Right lobe of liver (tissue), 6 donors: Measurements from ENCODE around the gene HOXA1. TPM values are rescaled to one million over a fixed set of nuclear protein-coding genes. Genes with fewer than 3 reads are reported as not detected.

Source experiments
- ATAC-seq, 4 donors: fragments of 200-7000 bp; cut with Tn5 transposase; one replicate each; pipeline ENCODE4 v1.9.1; 2020; ENCODE audit warnings: mild to moderate bottlenecking in 4 of 4, moderate library complexity in 4 of 4
- DNase-seq, 3 donors: peaks; one replicate each; pipeline ENCODE4 v3.0.0-alpha.2; 2020
- H3K27ac ChIP-seq, 3 donors: fragments of 200-600 bp; one replicate each; pipeline ENCODE4 v1.8.0; 2022
- H3K27me3 ChIP-seq, 2 donors: fragments of 200-600 bp; one replicate each; pipeline ENCODE4 v1.8.0; 2022
- H3K36me3 ChIP-seq, 4 donors: fragments of 200-600 bp; sonication (generic) in 1 of 4; one replicate each; pipeline versions ENCODE4 v1.5.1 to v1.8.0; 2017 to 2022; ENCODE audit warnings: control low read depth in 1 of 4
- H3K4me1 ChIP-seq, 4 donors: fragments of 200-600 bp; sonication (generic) in 1 of 4; one replicate each; pipeline versions ENCODE4 v1.5.1 to v1.8.0; 2017 to 2022; ENCODE audit warnings: control low read depth in 1 of 4
- H3K4me3 ChIP-seq, 3 donors: fragments of 200-600 bp; one replicate each; pipeline ENCODE4 v1.8.0; 2022
- H3K9me3 ChIP-seq, 4 donors: fragments of 200-600 bp; sonication (generic) in 1 of 4; one replicate each; pipeline versions ENCODE4 v1.5.1 to v1.8.0; 2017 to 2022; ENCODE audit warnings: control low read depth in 1 of 4
- CTCF ChIP-seq, 4 donors: fragments of 200-600 bp in 3 of 4; fragments of 450-650 bp in 1 of 4; IDR thresholded peaks; one replicate each; pipeline versions ENCODE4 v1.5.1 to v1.8.0; 2016 to 2022; ENCODE audit warnings: antibody characterized with exemption in 4 of 4, mild to moderate bottlenecking in 2 of 4
- POLR2A ChIP-seq: fragments of 450-650 bp; IDR thresholded peaks from one replicate; pipeline ENCODE4 v1.6.1; 2017; ENCODE audit warnings: antibody characterized with exemption, mild to moderate bottlenecking
- WGBS: methylation state at CpG from one replicate; pipeline ENCODE4 v1.1.6; 2018; ENCODE audit warnings: low coverage, low lambda C conversion rate; ENCODE audit not compliant: insufficient coverage; ENCODE audit errors: missing lambda C conversion rate; 5-methylcytosine and 5-hydroxymethylcytosine counted together
- intact Hi-C, 2 donors: fragments of 100-400 bp; cut with DNase I; formaldehyde crosslinking; loops; one replicate each; pipeline versions ENCODE4 v1.11.2 to v1.14.1; 2022
- total RNA-seq, 6 experiments: library from RNA; depleted of rRNA in 2 of 6; stranded (reverse); fragments of >200 nt in 2 of 6; fragmentation: NEBNext Ultra II Directional in 3 of 6; extraction: Animal tissue kit (Norgen Biotek cat#: 25700) in 3 of 6; gene quantifications; one replicate each; pipeline versions ENCODE4 v1.1.0 to v1.2.4, GENCODE V29; 2016 to 2023
- donor health status: DM: no; HTN: yes; CAD: no.
- donor health status: DM: no; HTN: no; CAD: no.
- donor health status: DM: no; HTN: no; CAD: no.
- donor health status: DM: no; HTN: yes; CAD: no.
- donor health status: DM: no; HTN: yes; CAD: no.

Gene HOXA1
- total RNA-seq, 6 experiments from 2014 or later = 0.09 to 0.31 (median 0.17) TPM; not detected in 1

- H3K9me3 ChIP-seq = no peaks in the 10 kb centered on the region
- H3K4me1 ChIP-seq = no peaks in the 10 kb centered on the region
- intact Hi-C loops = no loop called here
- DNase-seq (no peak), ATAC-seq (no peak)
- H3K4me3 ChIP-seq = no peak overlapping the region
- TF ChIP-seq POLR2A (no peak), CTCF (IDR thresholded peaks at IDR 0.05) (no peak)
- no peaks in the 10 kb centered on the region for H3K36me3 ChIP-seq
- H3K27ac ChIP-seq = no peak overlapping the region
- peaks cover 0 to 27% of the 10 kb centered on the region in 2 donors for H3K27me3 ChIP-seq
- WGBS = 27% methylated on average over 2 of the region's 2 CpGs
Observed at GRCh38 chr7:27132214-27132613, 36.4 kb upstream of the HOXA1 start.

GRCh38 chr7:27131390-27131819, 35.6 kb upstream of the HOXA1 start:
- WGBS = 19% methylated on average over 12 of the region's 12 CpGs
- Histone ChIP-seq H3K27me3 (peaks cover 0 to 27% of the 10 kb centered on the region in 2 donors), H3K27ac (peak overlapping the region in 2 of 3 donors; percentile 57 to 59), H3K9me3 (no peaks in the 10 kb centered on the region), H3K4me1 (no peaks in the 10 kb centered on the region), H3K36me3 (no peaks in the 10 kb centered on the region), H3K4me3 (peak overlapping the region; percentile 35 to 54 (median 41))
- ATAC-seq (no peak), DNase-seq (no peak)
- TF ChIP-seq POLR2A (no peak), CTCF (IDR thresholded peaks at IDR 0.05) (no peak)
- intact Hi-C loops = no loop called here

- TF ChIP-seq CTCF (IDR thresholded peaks at IDR 0.05) (no peak), POLR2A (peak; percentile 30)
- Histone ChIP-seq H3K27me3 (peaks cover 0 to 24% of the 10 kb centered on the region in 2 donors), H3K4me1 (no peaks in the 10 kb centered on the region), H3K4me3 (peak within 1 kb of the TSS; percentile 38 to 54 (median 46)), H3K27ac (peak within 1 kb of the TSS; percentile 66 to 81 (median 81)), H3K9me3 (no peaks in the 10 kb centered on the region), H3K36me3 (no peaks in the 10 kb centered on the region)
- peak; percentile 81 to 88 (median 88) for DNase-seq
- intact Hi-C loops = no loop called here
- 19% methylated on average over 51 of the region's 67 CpGs for WGBS
- ATAC-seq = peak; percentile 85 to 94 (median 92)
Observed at GRCh38 chr7:27130540-27131389, 35.0 kb upstream of the HOXA1 start, which contains the start of gene HOXA4. Gene HOXA4 (minus strand): TSS chr7:27130757. CDS start chr7:27130733, 24 bp downstream.

- intact Hi-C loops = no loop called here
- Histone ChIP-seq H3K27me3 (peaks cover 0 to 22% of the 10 kb centered on the region in 2 donors), H3K4me1 (no peaks in the 10 kb centered on the region)
Observed at GRCh38 chr7:27129729-27130539, 34.1 kb upstream of the HOXA1 start.

More at GRCh38 chr7:27129729-27130539, 34.1 kb upstream of the HOXA1 start:
- Histone ChIP-seq H3K4me3 (peak overlapping the region; percentile 38 to 50 (median 46)), H3K27ac (peak overlapping the region; percentile 40 to 81 (median 81)), H3K9me3 (no peaks in the 10 kb centered on the region), H3K36me3 (no peaks in the 10 kb centered on the region)
- ATAC-seq (peak; percentile 9 to 18 (median 12)), DNase-seq (no peak)
- TF ChIP-seq CTCF (IDR thresholded peaks at IDR 0.05) = peak in 1 of 4 donors; percentile 21
- no peak for TF ChIP-seq POLR2A
- WGBS = 17% methylated on average over 11 of the region's 72 CpGs
